ENCODE data around the gene DRGX. TPM values are rescaled to one million over a fixed set of nuclear protein-coding genes. Genes with fewer than 3 reads are reported as not detected.

Gene DRGX
- total and polyA plus RNA-seq, 2 experiments from 2014 or later: 0.09 TPM; not detected in 1

DNA sequence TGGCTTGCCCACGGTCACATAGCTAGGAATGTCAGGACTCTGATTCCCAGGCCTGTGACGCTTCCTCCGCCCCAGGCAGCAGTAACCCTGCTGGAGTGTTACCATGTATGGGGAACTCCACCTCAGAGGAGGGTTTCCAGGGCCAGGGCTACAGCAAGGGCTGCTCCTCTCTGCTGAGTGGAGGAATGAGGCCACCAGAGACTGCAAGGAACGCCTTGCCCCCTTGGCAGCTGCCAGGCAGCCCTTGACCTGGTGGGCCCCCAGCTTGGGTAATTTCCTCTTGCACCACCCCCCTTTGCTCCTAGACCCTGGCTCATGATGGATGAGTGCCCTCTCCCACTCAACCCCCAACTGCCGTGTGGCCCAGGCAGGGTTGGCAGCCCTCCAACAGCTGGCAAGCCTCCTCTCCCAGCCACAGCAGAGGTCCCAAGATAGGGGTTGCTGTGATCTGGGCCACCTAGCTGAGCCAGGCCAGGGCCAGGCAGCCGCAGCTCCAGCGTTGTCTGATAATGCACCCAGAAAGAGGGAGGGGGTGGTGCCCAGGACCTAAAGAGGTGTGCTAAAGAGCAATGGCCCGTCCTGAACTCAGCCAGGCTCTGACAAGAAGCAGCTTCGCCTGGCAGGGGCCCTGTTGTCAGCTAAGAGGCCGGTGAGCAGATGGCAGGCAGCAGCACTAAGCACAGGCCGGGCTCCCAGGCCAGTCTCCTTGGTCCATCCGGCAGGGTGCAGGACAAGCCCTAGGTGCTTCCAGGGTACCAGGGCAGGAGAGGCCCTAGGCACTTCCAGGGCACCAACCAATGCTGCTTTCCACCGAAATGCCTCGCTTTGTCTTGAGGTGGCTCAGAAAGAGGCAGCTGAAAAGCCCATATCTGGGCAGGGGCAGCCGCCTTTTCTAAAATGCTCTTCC, 35.4 kb downstream of the DRGX start:
- no peaks in the 10 kb centered on the region for H3K4me1 ChIP-seq (ENCODE audit: insufficient read depth)
- 55 to 57% methylated on average over 15 of the region's 15 CpGs for WGBS, 2 experiments (ENCODE audit: low coverage in 1 of 2, low lambda C conversion rate in 2 of 2, missing lambda C conversion rate in 2 of 2)
- no peak for DNase-seq
- no peaks in the 10 kb centered on the region for H3K9me2 ChIP-seq (ENCODE audit: insufficient read depth)
- H3K9ac ChIP-seq: no peak overlapping the region
- no peaks in the 10 kb centered on the region for H4K20me1 ChIP-seq (ENCODE audit: insufficient read depth)
- H3K27me3 ChIP-seq (replicated peaks; ENCODE audit: insufficient read depth): peaks cover 11% of the 10 kb centered on the region; the same call in 1 of the 2 replicates
- H3K9me3 ChIP-seq (ENCODE audit: low read depth): no peaks in the 10 kb centered on the region
- H3K4me3 ChIP-seq: no peak overlapping the region
- H3F3A ChIP-seq (ENCODE audit: insufficient read depth): no peaks in the 10 kb centered on the region
- TF ChIP-seq EZH2phosphoT487 (IDR thresholded peaks at IDR 0.05; ENCODE audit: insufficient read depth, low read depth): no peak
- TF ChIP-seq EZH2 (IDR thresholded peaks at IDR 0.05; ENCODE audit: insufficient read depth, poor library complexity, severe bottlenecking): no peak
- in situ Hi-C loops (cut with MboI): no loop called here
- H3K27ac ChIP-seq: no peak overlapping the region
- no peaks in the 10 kb centered on the region for H3K36me3 ChIP-seq (ENCODE audit: low read depth)
- no peak overlapping the region for H2AFZ ChIP-seq
- no peaks in the 10 kb centered on the region for H3K79me2 ChIP-seq (ENCODE audit: insufficient read depth)
- no peak overlapping the region for H3K4me2 ChIP-seq (ENCODE audit: unreplicated experiment)

DNA sequence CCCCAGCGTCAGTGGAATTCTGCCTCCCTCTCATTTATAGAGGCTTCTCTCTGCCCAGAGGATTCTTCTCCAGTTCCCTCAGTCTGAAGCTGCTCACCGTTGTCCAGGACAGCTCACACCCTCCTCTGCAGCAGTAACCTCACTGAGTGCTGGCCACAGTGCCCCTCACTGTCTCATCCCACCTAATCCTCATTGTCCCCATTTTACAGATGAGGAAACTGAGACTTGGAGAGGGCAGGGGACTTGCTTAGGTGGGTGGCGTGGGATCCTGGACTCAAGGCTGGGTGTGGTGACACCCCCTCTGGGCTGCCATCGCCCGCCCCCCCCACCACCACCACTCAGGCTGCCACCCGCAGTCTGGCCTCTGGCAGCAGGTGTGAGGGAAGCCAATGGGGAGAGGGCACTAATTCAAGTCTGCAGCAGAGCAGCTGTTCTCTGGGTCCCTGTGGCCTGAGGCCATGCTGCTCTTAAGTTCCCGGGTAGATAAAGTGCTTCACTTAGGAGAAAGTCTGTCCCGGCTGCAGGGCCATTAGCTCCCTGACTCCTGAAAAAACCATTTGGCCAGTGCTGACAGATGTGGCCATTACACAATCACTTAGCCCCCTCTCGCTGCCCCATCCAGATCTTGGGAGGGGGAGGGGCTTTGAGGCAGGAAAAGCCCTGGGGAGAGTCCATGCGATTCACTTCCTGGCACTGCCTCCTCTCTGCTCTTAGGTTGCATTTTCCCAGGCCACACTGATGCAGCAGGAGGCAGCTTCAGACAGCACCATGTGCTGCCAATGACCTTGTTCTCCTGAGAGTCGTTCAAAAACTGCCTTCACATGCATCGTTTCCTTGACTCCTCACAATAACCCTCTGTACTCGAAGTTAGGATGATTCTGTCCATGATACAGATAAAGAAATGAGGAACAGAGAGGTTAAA, 36.3 kb downstream of the DRGX start:
- no peaks in the 10 kb centered on the region for H4K20me1 ChIP-seq (ENCODE audit: insufficient read depth)
- H3K79me2 ChIP-seq (ENCODE audit: insufficient read depth): no peaks in the 10 kb centered on the region
- H3F3A ChIP-seq (ENCODE audit: insufficient read depth): no peaks in the 10 kb centered on the region
- TF ChIP-seq EZH2phosphoT487 (IDR thresholded peaks at IDR 0.05; ENCODE audit: insufficient read depth, low read depth) (no peak), EZH2 (IDR thresholded peaks at IDR 0.05; ENCODE audit: insufficient read depth, poor library complexity, severe bottlenecking) (no peak)
- no peak overlapping the region for H2AFZ ChIP-seq
- H3K9me2 ChIP-seq (ENCODE audit: insufficient read depth): no peaks in the 10 kb centered on the region
- no peaks in the 10 kb centered on the region for H3K9me3 ChIP-seq (ENCODE audit: low read depth)
- in situ Hi-C loops (cut with MboI): no loop called here
- no peak overlapping the region for H3K27ac ChIP-seq
- DNase-seq: peak; percentile 38
- H3K9ac ChIP-seq: no peak overlapping the region
- no peak overlapping the region for H3K4me3 ChIP-seq
- no peaks in the 10 kb centered on the region for H3K4me1 ChIP-seq (ENCODE audit: insufficient read depth)
- WGBS, 2 experiments (ENCODE audit: low coverage in 1 of 2, low lambda C conversion rate in 2 of 2, missing lambda C conversion rate in 2 of 2): 32 to 36% methylated on average over 11 to 12 of the region's 13 CpGs
- H3K36me3 ChIP-seq (ENCODE audit: low read depth): no peaks in the 10 kb centered on the region
- no peak overlapping the region for H3K4me2 ChIP-seq (ENCODE audit: unreplicated experiment)
- peaks cover 11% of the 10 kb centered on the region; the same call in 1 of the 2 replicates for H3K27me3 ChIP-seq (replicated peaks; ENCODE audit: insufficient read depth)

DNA sequence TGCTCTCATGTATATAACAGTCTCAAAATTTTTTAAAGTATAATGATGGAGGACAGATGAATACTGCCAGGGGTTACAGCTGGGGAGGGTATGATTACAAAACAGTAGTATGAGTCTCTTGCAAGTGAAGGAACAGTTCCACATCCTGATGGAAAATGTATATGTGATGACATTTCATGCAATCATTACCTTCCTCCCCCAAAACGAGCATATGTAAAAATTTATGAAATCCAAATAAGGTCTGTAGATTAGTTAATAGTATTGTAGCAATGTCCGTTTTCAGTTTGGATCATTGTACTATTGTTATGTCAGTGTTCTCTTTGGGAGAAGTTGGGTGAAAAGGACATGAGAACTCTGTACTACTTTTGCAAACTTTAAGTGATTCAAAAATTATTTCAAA, 38.0 kb downstream of the DRGX start:
- WGBS, 2 experiments (ENCODE audit: low coverage in 1 of 2, low lambda C conversion rate in 2 of 2, missing lambda C conversion rate in 2 of 2): 15 to 20% methylated on average over 2 of the region's 2 CpGs
- no peak for DNase-seq
- no peaks in the 10 kb centered on the region for H3K9me3 ChIP-seq (ENCODE audit: low read depth)

DNA sequence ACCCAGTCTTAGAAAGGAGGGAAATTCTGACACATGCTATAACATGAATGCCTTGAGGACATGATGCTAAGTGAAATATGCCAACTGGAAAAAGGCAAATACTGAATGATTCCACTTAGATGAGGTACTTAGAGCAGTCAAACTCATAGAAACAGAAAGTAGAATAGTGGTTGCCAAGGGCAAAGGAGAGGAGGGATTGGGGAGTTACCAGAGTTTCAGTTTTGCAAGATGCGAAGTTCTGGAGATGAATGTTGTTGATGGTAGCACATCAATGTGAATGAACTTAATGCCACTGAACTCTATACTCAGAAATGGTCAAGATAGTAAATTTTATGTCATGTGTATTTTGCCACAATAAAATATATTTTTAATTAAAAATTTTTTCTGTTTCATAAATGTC, 38.9 kb downstream of the DRGX start:
- Histone ChIP-seq H3K4me1 (ENCODE audit: insufficient read depth) (no peaks in the 10 kb centered on the region), H3K79me2 (ENCODE audit: insufficient read depth) (no peaks in the 10 kb centered on the region), H3K4me2 (ENCODE audit: unreplicated experiment) (no peak overlapping the region), H4K20me1 (ENCODE audit: insufficient read depth) (no peaks in the 10 kb centered on the region), H3K9me3 (ENCODE audit: low read depth) (no peaks in the 10 kb centered on the region), H3K9me2 (ENCODE audit: insufficient read depth) (no peaks in the 10 kb centered on the region), H3K36me3 (ENCODE audit: low read depth) (no peaks in the 10 kb centered on the region), H3K4me3 (no peak overlapping the region), H3K27ac (no peak overlapping the region), H3K9ac (no peak overlapping the region), H3K27me3 (replicated peaks; ENCODE audit: insufficient read depth) (peaks cover 7% of the 10 kb centered on the region; the same call in 1 of the 2 replicates), H2AFZ (no peak overlapping the region), H3F3A (ENCODE audit: insufficient read depth) (no peaks in the 10 kb centered on the region)
- TF ChIP-seq EZH2phosphoT487 (IDR thresholded peaks at IDR 0.05; ENCODE audit: insufficient read depth, low read depth) (no peak), EZH2 (IDR thresholded peaks at IDR 0.05; ENCODE audit: insufficient read depth, poor library complexity, severe bottlenecking) (no peak)
- DNase-seq: no peak
- 53 to 72% methylated on average over 1 of the region's 1 CpG for WGBS, 2 experiments (ENCODE audit: low coverage in 1 of 2, low lambda C conversion rate in 2 of 2, missing lambda C conversion rate in 2 of 2)
- in situ Hi-C loops (cut with MboI): no loop called here

More for the DNA sequence above, 38.0 kb downstream of the DRGX start:
- TF ChIP-seq EZH2phosphoT487 (IDR thresholded peaks at IDR 0.05; ENCODE audit: insufficient read depth, low read depth): no peak
- TF ChIP-seq EZH2 (IDR thresholded peaks at IDR 0.05; ENCODE audit: insufficient read depth, poor library complexity, severe bottlenecking): no peak
- Histone ChIP-seq H4K20me1 (ENCODE audit: insufficient read depth) (no peaks in the 10 kb centered on the region), H3K36me3 (ENCODE audit: low read depth) (no peaks in the 10 kb centered on the region), H3K4me2 (ENCODE audit: unreplicated experiment) (no peak overlapping the region), H3K27ac (no peak overlapping the region), H3K9me2 (ENCODE audit: insufficient read depth) (no peaks in the 10 kb centered on the region), H3K4me1 (ENCODE audit: insufficient read depth) (no peaks in the 10 kb centered on the region), H3K27me3 (replicated peaks; ENCODE audit: insufficient read depth) (no peaks in the 10 kb centered on the region; the same call in 1 of the 2 replicates), H3F3A (ENCODE audit: insufficient read depth) (no peaks in the 10 kb centered on the region), H2AFZ (no peak overlapping the region), H3K79me2 (ENCODE audit: insufficient read depth) (no peaks in the 10 kb centered on the region), H3K9ac (no peak overlapping the region), H3K4me3 (no peak overlapping the region)
- in situ Hi-C loops (cut with MboI): no loop called here

Measured in GM23248 (cell line).